ENCODE data around the gene PRKCE.
"Not testable (repeated sequence)": the region's sequence is repeated elsewhere in the genome, so short reads cannot be mapped to it uniquely, and the experiment has no call there.

The PRKCE gene

DNA sequence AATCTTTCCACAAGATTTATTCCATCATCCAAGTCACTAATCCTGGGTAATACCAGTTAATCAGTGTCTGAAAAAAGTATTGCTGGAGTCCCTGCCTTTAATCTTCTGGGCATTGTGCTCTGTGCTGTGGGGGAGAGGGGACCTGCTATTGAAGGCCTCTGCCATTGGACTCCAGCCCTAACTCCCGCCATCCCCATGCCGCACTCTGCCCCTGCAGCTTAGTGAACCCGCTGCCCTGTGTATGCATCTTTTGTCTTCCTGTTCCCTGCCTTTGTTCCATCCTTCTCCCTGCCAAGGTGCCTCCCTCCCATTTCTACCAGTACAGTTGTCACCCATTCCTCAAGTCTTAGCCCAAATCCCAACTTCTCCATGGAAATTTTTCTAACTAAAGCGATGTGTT lies 532.0 kb downstream of the PRKCE start:
- DNase-seq (ENCODE audit: low read depth, low spot score), result no peak

DNA sequence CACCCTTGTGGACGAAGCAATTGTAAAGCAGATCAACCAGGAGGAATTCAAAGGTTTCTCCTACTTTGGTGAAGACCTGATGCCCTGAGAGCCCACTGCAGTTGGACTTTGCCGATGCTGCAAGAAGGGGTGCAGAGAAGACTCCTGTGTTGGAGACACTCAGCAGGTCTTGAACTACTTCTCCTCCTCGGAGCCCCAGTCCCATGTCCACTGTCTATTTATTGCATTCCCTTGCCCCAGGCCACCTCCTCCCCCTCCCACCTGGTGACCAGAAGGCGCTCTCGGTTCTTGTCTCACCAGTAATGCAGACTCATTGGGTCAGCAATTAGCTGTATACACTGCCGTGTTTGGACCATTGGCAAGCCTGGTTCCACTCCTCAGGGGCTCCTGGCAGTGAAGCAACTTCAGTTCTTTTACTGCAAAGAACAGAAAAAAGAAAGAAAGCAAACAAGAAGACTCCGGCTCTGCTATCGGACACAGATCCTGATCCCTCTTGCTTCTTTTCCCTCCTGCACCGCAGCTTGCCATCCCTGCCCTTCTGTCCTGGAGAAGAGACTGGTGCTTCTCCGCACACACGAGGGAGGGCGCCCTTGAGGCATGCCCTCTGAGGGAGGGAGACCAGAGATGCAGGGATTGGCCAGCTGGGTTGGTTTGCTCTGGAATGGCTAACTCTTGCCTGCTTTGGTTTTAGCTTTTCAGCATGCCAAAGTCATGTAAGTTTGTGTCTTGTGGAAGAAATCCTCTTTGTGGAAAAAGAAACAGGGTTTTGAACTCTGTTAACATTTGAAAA lies 533.5 kb downstream of the PRKCE start:
- no peak for DNase-seq (ENCODE audit: low read depth, low spot score)

DNA sequence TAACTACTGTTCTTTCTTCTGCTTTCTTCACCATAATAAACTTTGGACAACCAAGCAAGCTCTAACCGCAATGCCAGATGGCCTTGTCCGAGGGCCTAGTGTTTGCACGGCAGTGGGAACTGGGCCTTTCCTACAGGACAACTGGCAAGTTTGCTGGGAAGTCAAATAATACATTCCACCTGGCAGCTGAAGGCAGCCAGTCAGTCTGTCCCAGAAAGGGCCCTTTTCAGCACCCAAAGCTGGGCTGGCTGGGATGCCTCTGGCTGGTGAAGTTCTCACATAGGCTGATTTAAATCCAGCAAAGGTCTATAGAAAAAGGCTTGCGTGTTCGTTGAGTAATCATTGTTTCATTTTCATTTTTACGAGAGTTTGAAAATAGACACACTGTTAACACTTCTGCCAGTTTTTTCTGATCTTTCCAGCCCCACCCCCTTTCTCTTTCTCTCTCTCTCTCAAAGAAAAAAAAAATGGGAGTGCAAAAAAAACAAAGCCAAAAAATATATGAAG lies 535.7 kb downstream of the PRKCE start:
- no peak for DNase-seq (ENCODE audit: low read depth, low spot score)

DNA sequence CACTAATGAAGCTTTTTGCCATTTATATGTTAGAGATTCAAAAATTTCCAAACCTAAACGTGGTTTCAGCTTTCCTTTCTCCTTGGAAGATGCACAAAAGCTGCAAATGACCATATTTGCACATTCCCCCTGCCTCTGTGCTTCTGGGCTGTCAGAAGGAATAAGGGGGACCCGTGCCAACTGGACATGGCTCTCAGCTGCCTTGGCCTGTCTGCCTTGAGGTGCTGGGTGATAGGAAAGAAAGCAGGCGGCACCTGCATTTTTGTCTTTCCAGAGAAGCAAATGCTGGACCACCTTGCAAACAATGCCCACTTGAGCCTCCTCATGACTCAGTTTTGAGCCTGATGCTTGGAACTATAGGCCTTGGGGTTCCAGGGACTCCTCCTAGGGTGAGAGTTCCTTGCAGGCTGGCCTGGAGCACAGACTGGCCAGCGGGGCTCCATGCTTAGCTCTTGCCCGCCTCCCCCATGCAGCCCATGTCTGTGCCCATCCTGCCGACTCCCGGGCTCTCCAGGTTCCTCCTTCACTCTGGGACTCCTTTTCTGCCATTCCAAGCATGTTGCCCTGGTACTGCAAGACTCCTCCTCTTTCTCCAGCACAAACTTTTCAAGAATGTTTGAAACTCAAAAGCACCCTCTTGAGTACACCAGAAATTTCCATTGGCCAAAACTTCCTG lies 536.7 kb downstream of the PRKCE start:
- no peak for DNase-seq (ENCODE audit: low read depth, low spot score)

DNA sequence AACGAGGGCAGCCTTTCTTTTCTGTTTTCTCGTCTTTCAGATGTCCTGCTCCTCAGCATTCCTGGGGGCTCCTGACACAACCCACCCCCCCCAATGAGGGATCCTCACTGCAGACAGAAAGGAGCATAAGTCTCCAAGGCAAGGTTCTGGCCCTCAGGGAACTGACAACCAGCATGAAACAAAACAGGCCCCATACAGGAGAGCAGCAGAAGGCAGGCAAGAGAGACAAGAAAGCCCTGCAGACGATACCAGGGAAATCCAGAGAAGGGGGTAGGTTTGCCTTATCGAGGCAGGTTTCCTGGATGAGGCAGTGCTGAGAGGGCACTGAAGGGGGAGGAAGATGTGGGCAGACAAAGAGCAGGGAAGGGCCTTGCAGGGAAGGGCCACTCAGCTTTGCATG lies 541.9 kb downstream of the PRKCE start:
- DNase-seq (ENCODE audit: low read depth, low spot score), result no peak

DNA sequence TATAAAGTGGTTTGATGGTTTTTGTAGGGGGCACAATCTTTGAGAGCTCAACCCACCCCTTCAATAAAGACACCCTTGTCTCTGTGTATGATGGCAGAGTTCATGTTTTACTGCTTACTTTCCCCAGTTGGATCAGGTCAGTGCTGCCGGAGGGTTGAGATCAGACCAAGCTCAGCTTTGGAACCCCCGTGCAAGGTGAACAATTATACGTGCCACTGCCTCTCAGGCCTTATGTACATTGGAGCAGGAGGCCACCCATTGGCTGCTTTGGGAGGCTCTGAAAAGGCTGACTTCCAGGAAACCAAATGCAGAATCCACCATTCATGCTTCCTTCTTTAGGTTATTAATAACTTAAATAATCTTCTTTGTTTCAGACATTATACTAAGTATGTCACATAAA lies 542.4 kb downstream of the PRKCE start:
- DNase-seq (ENCODE audit: low read depth, low spot score), result no peak

DNA sequence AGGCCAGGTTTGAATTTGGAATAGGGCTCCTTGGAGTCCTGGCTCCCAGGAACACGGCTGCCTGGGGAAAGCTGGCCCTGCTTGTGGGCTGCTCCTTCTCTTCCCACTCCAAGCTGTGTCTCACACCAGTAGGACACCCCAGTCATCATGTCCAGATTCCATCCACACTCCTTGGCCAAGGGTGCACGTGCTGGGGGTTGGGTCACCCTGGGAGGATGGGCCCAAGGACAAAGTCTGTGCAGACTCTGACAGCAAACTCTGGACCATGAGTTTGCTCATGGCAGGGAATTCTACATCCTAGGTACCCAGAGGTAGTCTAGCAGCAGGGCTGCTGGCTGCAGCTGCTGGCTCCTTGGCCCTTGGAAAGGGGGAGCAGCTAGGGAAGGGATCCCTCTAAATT lies 543.4 kb downstream of the PRKCE start:
- no peak for DNase-seq (ENCODE audit: low read depth, low spot score)

DNA sequence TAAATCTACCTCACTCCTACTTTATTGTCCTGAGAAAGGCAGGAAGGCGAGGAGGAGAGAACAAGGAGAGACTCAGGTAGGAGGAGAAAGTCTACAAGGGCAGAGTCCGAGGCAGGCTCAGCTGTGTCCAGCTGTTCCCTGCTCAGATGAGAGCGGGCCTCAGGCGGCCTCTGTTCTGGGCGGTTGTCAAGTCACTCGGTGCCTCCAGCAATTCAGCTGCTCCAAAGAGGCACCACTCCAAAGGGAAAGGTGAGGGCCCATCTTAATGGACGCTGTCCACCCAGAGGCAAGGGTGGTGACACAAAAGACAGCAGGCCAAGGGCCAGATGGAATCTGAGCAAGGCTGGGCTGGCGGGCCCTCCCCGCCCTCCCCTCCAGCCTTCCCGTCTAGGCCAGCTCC lies 544.3 kb downstream of the PRKCE start:
- DNase-seq (ENCODE audit: low read depth, low spot score), result no peak

DNA sequence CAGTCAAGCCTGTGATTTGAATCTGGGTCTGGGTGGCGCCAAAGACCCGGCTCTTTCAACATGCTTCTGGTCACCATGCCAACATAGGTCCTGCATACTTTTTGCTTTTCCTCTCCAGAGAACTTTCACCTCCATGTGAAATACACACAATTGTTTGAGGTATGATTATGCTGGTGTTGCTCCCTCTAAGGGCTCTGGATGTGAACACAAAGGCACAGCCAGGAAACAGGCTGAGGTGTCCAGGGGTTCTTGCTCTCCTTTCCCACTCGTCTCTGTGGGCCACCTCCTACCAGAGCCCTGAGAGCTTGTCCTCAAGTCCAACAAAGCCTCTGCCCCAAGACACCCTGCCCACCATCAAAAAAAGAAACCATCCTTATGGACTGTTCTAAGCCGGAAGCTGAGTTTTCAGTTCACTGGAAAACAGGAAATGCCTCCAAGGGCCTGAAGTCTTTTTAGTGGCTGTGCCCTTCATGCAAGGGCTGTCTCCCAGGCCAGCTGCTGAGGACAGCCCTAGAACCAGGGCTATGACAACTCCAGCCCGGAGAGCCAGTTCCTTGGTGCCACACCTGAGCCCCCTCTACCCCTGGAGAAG lies 545.5 kb downstream of the PRKCE start:
- DNase-seq (ENCODE audit: low read depth, low spot score), result no peak

DNA sequence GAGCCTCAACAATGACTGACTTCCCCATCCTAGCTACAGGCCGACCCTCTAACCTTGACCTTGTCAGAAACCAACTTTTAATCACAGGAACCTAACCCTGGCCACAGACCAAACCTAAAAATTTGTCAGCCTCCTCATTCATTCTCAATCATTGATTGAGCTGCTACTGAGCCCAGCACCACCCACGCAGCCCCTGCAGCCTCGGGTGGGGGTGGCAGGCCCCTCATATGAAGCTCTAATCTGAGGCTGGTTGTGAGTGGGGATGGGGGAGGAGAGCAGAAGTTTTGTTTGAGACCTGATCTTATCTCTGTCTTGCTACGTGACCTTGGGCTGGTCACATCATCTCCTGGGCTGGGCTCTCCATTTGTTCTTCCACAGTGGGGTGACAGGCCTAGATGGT lies 546.2 kb downstream of the PRKCE start:
- no peak for DNase-seq (ENCODE audit: low read depth, low spot score)

DNA sequence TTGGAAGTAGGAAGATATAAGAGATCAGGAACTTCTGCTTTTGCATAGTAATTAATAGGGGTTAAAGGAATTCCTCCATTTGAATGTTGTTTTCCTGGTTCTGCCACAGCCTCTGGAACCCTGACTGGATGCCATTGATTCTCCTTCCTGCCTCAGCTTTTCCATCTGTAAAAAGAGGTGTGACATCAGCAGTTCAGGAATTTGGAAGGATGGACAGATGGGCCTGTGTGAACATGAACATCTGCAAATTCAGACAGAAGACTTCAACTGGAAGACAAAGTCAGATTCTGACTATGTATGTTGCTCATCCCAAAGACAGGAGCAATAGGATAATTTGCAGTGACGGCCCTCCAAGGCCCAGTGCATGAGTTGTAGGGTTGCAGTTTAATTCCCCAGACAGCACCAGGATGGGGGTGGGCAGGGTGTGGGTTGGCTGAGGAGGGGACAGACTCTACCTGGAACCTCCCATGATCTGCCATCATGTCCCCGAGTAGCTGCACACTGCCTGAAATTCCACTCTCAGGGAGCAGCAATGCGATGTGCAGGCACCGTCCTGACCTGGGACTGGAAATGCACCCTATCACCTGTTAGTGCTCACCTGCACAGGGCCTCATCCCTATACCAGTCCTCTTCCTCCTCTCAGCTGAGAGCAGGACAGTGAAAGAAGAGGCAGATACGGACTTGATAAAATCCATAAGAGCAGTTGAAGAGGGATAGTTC lies 546.8 kb downstream of the PRKCE start:
- no peak for DNase-seq (ENCODE audit: low read depth, low spot score)

DNA sequence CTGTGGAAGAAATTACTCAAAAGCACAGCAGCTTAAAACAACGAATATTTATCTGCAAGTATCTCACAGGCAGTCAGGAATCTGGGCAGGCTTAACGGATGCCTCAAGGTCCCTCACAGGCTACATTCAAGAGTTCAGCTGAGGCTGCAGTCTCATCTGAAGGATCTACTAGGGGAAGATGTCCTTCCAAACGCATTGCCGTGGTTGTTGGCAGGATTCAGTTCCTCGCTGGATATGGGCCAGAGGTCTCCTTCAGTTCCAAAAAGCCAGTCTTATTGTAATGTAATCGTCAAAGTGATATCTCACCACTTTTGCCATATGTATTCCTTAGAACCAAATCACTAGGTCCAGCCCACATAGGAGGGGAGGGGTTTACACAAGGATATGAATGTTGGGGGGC lies 547.5 kb downstream of the PRKCE start:
- no peak for DNase-seq (ENCODE audit: low read depth, low spot score)

DNA sequence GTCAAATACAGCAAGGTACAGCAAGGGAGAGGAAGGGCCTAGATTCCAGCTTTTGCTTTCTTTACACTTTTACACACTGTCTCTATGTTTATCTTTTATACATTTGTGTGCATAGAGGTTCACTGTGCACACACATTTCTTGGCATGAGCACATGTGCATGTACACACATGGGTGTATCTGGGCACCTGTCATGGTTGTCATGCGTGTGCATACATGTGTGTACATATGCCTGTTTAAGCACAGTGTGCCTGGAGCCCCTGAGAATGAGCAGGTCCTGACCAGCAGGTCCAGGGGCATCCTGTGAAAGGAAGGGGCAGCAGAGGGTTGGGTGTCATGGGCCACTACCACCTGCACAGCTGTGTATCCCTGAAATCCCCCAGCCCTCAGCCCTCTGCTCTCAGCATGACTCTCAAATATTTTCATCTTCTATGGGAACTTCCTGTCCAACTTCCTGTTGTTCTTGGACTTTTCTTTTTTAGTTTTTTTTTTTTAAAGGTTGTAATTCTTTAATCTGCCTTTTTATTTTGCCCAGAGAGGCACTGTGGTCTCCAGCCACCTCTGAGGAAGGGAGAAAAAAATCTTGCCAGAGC lies 548.7 kb downstream of the PRKCE start:
- DNase-seq (ENCODE audit: low read depth, low spot score), result no peak

DNA sequence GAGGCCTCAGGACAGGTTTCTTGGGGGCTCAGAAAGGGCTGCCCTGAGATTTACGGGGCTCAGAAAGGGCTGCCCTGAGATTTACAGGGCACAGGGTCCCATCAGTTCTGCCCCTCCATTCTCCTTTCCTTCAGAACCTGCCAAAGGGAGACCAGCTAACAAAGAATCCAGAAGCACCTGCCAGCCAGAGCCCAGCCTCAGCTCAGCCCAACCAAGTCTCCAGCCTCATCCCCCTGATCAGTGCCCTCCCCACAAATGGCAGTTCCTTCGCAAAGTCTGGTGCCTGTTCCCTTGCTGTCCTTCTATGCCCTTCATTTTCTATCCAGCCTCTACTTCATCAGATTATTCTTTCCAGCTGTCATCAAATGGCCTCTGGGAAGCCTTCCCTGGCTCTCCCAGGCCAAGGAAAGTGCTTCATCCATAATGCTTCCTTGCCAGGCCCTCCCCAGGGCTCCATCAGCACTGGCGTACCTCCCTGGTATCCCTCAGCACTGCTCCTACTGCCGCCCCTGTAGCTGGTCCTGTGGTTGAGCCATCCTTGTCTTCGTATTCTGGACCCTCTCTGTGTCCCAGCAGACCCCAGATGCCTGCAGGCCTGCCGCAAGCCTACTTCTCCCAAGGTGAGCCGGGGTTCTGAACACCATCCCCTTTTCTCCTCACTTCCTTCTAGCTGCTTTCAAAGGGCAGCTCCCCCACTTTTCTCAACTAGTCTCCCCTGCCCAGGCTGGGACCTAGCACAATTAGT lies 549.6 kb downstream of the PRKCE start:
- DNase-seq (ENCODE audit: low read depth, low spot score), result no peak

DNA sequence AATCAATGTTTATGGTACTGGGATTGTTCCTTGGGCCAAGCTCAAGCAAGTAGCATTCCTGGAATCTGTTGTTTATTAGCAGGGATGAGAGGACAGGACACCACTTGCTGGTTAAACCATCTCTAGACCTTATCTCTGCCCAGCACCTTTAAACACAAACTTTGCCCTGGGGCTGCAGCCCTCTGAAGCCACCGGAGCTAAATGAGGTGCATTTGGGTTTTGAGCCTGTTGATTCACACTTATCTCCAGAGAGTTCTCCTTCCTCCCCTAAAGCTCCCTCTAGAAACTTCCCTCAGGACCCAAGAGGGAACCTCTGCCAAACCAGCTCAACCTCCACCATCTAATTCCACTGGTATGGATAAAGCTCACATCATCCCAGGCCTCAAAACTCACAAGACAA lies 551.0 kb downstream of the PRKCE start:
- DNase-seq (ENCODE audit: low read depth, low spot score), result no peak

DNA sequence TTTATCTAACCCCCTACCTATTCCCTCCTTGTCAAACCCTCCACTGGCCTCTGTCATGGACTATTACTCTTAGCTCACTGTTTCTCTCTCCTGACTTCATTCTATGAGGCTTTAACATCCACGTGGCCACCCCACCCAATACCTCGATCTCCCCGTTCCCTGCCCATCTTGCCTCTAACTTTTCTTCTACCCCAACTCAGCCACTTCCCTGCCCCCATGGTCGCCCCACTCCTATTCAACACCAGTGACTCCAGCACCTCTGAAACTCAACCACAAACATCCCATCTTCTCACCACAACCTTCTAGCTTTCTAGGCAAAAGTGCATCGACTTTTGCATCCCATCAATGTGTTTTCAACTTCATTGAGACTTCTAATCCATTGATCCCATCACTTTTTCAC lies 551.5 kb downstream of the PRKCE start:
- no peak for DNase-seq (ENCODE audit: low read depth, low spot score)

DNA sequence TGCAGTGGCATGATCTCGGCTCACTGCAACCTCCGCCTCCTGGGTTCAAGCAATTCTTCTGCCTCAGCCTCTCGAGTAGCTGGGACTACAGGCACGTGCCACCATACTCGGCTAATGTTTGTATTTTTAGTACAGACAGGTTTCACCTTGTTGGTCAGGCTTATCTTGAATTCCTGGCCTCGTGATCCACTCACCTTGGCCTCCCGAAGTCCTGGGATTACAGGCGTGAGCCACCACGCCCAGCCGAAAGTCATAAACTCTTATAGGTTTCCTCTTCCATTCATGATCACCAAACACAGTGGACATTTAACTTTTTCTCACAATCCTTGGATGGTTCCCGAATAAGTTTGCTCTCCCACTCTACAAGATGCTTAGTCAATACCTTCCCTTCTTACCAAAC lies 552.2 kb downstream of the PRKCE start:
- not testable (repeated sequence) for DNase-seq (ENCODE audit: low read depth, low spot score)

DNA sequence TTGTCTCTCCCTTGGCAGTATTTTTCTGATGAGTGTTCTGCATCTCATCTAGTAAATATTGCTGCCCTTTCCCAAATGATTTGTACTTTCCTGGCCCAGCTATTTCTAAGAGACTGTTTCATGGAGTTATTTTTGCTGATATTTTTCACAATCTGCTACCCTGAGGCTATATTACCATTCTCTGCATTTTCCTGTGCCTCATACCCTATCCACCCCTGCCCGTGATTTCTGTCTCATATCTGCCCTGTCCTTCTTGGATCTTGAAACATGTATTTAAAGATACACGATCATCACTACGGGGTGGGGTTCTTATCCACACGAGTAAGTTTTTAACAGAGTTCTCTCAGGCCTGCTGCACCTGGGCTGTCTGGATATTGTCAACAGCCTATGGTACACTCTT lies 556.1 kb downstream of the PRKCE start:
- no peak for DNase-seq (ENCODE audit: low read depth, low spot score)

DNA sequence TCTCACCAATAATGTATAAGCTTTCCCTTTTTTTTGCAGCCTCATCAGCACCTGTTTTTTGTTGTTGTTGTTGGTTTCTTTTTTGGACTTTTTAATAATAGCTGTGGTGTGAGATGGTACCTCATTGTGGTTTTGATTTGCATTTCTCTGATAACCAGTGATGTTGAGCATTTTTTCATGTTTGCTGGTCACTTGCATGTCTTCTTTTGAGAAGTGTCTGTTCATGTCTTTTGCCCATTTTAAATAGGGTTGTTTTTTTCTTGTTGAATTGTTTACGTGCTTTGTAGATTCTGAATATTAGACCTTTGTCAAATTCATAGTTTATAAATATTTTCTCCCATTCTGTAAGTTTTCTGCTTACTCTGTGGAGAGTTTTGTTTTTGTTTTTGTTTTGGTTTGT lies 557.3 kb downstream of the PRKCE start:
- DNase-seq (ENCODE audit: low read depth, low spot score), result no peak

DNA sequence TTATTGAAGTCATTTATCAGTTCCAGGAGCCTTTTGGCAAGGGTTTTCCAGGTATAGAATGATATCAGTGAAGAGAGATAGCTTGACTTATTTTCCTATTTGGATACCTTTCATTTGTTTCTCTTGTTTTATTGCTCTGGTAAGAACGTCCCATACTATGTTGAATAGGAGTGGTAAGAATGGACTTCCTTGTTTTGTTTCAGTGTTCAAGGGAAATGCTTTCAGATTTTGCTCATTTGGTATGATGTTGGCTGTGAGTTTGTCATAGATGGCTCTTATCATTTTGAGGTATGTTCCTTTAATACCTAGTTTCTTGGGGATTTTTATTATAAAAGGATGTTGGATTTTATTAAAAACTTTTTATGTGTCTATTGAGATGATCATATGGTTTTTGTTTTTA lies 558.6 kb downstream of the PRKCE start:
- no peak for DNase-seq (ENCODE audit: low read depth, low spot score)

DNA sequence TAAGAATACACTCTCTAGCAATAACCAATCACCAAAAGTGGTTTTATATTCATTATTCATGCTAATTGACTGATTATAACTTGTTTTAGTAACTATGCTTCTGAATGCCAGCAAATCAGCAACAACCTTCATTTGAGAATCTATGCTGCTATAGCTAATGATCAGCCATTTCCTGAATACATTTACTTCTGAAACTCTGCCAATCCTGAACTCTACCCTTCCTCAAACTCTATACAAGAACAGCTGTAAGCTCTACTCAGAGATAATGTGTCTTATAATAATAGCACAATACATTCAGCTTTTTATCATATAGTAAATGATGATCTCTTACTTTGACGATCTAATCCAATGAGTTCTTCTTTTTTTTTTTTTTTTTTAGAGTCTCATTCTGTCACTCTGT lies 560.0 kb downstream of the PRKCE start:
- DNase-seq (ENCODE audit: low read depth, low spot score), result no peak
